Stomach (tissue), 4 donors: ENCODE data around the gene NHSL1.

Source experiments
- POLR2A ChIP-seq, 4 donors: fragments of 450-650 bp; IDR thresholded peaks; one replicate each; pipeline ENCODE4 v1.6.1; 2016; ENCODE audit warnings: antibody characterized with exemption in 4 of 4, control low read depth in 2 of 4, mild to moderate bottlenecking in 1 of 4, moderate library complexity in 1 of 4
- POLR2AphosphoS5 ChIP-seq, 3 donors: sonication (generic); formaldehyde crosslinking; IDR thresholded peaks; one replicate each; pipeline ENCODE4 v1.6.1; 2016; ENCODE audit warnings: antibody characterized with exemption in 3 of 3
- TF ChIP-seq, protein P1 (sequence below), 7 experiments: fragments of 450-650 bp in 4 of 7; fragments of 200-600 bp in 3 of 7; sonication (generic) in 3 of 7; IDR thresholded peaks; one replicate each; pipeline ENCODE4 v1.5.1; 2016 to 2019; ENCODE audit warnings: antibody characterized with exemption in 7 of 7, control low read depth in 2 of 7, mild to moderate bottlenecking in 1 of 7

DNA sequence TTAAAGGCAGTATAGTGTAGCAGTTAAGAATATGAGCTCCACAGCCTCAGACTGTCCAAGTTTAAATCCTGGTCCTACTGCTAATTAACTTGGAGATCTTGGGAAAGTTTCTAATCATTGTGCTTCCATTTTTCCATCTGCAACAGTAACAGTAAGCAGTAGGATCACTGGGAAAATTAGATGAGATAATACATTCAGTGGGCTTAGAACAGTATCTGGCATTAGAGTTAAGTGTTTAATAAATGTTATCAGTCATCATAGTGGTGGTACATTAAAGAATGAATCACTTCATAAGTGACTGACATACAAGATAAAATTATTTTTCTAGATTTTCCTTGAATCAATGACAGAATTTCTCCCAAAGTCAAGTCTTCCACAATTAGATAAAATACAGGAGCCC lies 5.0 kb downstream of the NHSL1 start:
- no peak for TF ChIP-seq POLR2A (IDR thresholded peaks at IDR 0.05)
- TF ChIP-seq, protein P1, sequence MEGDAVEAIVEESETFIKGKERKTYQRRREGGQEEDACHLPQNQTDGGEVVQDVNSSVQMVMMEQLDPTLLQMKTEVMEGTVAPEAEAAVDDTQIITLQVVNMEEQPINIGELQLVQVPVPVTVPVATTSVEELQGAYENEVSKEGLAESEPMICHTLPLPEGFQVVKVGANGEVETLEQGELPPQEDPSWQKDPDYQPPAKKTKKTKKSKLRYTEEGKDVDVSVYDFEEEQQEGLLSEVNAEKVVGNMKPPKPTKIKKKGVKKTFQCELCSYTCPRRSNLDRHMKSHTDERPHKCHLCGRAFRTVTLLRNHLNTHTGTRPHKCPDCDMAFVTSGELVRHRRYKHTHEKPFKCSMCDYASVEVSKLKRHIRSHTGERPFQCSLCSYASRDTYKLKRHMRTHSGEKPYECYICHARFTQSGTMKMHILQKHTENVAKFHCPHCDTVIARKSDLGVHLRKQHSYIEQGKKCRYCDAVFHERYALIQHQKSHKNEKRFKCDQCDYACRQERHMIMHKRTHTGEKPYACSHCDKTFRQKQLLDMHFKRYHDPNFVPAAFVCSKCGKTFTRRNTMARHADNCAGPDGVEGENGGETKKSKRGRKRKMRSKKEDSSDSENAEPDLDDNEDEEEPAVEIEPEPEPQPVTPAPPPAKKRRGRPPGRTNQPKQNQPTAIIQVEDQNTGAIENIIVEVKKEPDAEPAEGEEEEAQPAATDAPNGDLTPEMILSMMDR (IDR thresholded peaks at IDR 0.05), result no peak
- TF ChIP-seq POLR2AphosphoS5 (IDR thresholded peaks at IDR 0.05), result no peak
